Measurements from ENCODE around the gene CHTF8. TPM values are rescaled to one million over a fixed set of nuclear protein-coding genes. Genes with fewer than 3 reads are reported as not detected.

Gene CHTF8
- polyA plus RNA-seq, 1 donor (not counting 4 experiments of a cell fraction or from before 2014, with no cell fraction given): 96.0 TPM

GRCh38 chr16:69116256-69116875, 16.0 kb downstream of the CHTF8 start:
- no peak overlapping the region for H2AFZ ChIP-seq (ENCODE audit: control insufficient read depth, low read length)
- no peak overlapping the region for H3K4me2 ChIP-seq (ENCODE audit: control insufficient read depth, extremely low read depth, insufficient read depth, low read depth, low read length)
- no peak overlapping the region for H3K9ac ChIP-seq (ENCODE audit: control insufficient read depth, extremely low read depth, insufficient read depth, low read length)
- no peaks in the 10 kb centered on the region for H3K9me3 ChIP-seq (ENCODE audit: control insufficient read depth, low read depth, low read length)
- peaks cover 51 to 57% of the 10 kb centered on the region in 2 experiments for H3K36me3 ChIP-seq (ENCODE audit: control insufficient read depth in 2 of 2, extremely low read depth in 1 of 2, insufficient read depth in 2 of 2, low read length in 2 of 2)
- FAIRE-seq: no peak
- H3K27me3 ChIP-seq (ENCODE audit: control insufficient read depth, extremely low read depth, insufficient read depth, low read length): no peaks in the 10 kb centered on the region
- no peak overlapping the region for H3K27ac ChIP-seq (ENCODE audit: control insufficient read depth, insufficient read depth, low read length)
- peaks cover 3% of the 10 kb centered on the region for H3K9me1 ChIP-seq (ENCODE audit: control insufficient read depth, extremely low read depth, insufficient read depth, low read length)
- no peak for DNase-seq (ENCODE audit: low read depth, low spot score)
- TF ChIP-seq EZH2 (IDR thresholded peaks at IDR 0.05; ENCODE audit: low read length): no peak
- TF ChIP-seq, protein P1, sequence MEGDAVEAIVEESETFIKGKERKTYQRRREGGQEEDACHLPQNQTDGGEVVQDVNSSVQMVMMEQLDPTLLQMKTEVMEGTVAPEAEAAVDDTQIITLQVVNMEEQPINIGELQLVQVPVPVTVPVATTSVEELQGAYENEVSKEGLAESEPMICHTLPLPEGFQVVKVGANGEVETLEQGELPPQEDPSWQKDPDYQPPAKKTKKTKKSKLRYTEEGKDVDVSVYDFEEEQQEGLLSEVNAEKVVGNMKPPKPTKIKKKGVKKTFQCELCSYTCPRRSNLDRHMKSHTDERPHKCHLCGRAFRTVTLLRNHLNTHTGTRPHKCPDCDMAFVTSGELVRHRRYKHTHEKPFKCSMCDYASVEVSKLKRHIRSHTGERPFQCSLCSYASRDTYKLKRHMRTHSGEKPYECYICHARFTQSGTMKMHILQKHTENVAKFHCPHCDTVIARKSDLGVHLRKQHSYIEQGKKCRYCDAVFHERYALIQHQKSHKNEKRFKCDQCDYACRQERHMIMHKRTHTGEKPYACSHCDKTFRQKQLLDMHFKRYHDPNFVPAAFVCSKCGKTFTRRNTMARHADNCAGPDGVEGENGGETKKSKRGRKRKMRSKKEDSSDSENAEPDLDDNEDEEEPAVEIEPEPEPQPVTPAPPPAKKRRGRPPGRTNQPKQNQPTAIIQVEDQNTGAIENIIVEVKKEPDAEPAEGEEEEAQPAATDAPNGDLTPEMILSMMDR (optimal IDR thresholded peaks at IDR 0.05 in 1 of 3, IDR thresholded peaks at IDR 0.05 in 1 of 3, conservative IDR thresholded peaks at IDR 0.05 in 1 of 3; ENCODE audit: extremely low read depth in 1 of 3, insufficient read depth in 2 of 3, low read length in 3 of 3): no peak
- no peak overlapping the region for H3K4me3 ChIP-seq (ENCODE audit: control insufficient read depth in 2 of 3, extremely low read depth in 1 of 3, insufficient read depth in 2 of 3, low read depth in 1 of 3, low read length in 3 of 3)
- H3K79me2 ChIP-seq (ENCODE audit: control insufficient read depth, insufficient read depth, low read length): peaks cover 32% of the 10 kb centered on the region
- peaks cover 40% of the 10 kb centered on the region for H4K20me1 ChIP-seq (ENCODE audit: control insufficient read depth, extremely low read depth, insufficient read depth, low read length)
- dilution Hi-C loops (cut with MboI; ENCODE audit: extremely low pct_ligation_motif_present, low sequenced_read_pairs): no loop called here
- H3K4me1 ChIP-seq (ENCODE audit: control insufficient read depth, extremely low read depth, insufficient read depth, low read length): peaks cover 8% of the 10 kb centered on the region

DNA sequence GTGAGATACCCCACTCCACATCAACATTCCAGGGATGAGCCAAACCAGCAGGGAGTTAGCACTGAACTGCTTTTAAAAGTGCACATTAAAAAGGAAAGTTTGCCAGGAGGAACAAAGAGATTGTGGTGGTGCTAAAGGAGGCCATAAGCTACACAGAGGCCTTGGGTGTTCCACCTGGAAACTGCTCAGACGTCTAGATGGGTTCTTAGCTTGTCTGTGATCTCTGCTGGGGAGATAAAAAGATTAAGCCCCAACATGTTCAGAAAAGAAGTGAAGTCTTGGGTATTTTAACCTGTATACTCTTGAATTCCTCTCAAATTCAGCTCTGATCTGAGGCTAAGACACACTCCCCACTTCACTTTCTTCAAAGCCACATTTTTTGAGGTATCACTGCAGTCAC, 16.6 kb downstream of the CHTF8 start:
- no peak for TF ChIP-seq EZH2 (IDR thresholded peaks at IDR 0.05; ENCODE audit: low read length)
- TF ChIP-seq, protein P1 (optimal IDR thresholded peaks at IDR 0.05 in 1 of 3, IDR thresholded peaks at IDR 0.05 in 1 of 3, conservative IDR thresholded peaks at IDR 0.05 in 1 of 3; ENCODE audit: extremely low read depth in 1 of 3, insufficient read depth in 2 of 3, low read length in 3 of 3): no peak
- Histone ChIP-seq H3K27me3 (ENCODE audit: control insufficient read depth, extremely low read depth, insufficient read depth, low read length) (no peaks in the 10 kb centered on the region), H3K9me3 (ENCODE audit: control insufficient read depth, low read depth, low read length) (no peaks in the 10 kb centered on the region), H4K20me1 (ENCODE audit: control insufficient read depth, extremely low read depth, insufficient read depth, low read length) (peaks cover 43% of the 10 kb centered on the region), H3K4me1 (ENCODE audit: control insufficient read depth, extremely low read depth, insufficient read depth, low read length) (peaks cover 10% of the 10 kb centered on the region), H3K27ac (ENCODE audit: control insufficient read depth, insufficient read depth, low read length) (no peak overlapping the region), H3K4me2 (ENCODE audit: control insufficient read depth, extremely low read depth, insufficient read depth, low read depth, low read length) (no peak overlapping the region), H2AFZ (ENCODE audit: control insufficient read depth, low read length) (no peak overlapping the region), H3K4me3 (ENCODE audit: control insufficient read depth in 2 of 3, extremely low read depth in 1 of 3, insufficient read depth in 2 of 3, low read depth in 1 of 3, low read length in 3 of 3) (no peak overlapping the region), H3K79me2 (ENCODE audit: control insufficient read depth, insufficient read depth, low read length) (peaks cover 35% of the 10 kb centered on the region), H3K9me1 (ENCODE audit: control insufficient read depth, extremely low read depth, insufficient read depth, low read length) (peaks cover 3% of the 10 kb centered on the region), H3K9ac (ENCODE audit: control insufficient read depth, extremely low read depth, insufficient read depth, low read length) (no peak overlapping the region), H3K36me3 (ENCODE audit: control insufficient read depth in 2 of 2, extremely low read depth in 1 of 2, insufficient read depth in 2 of 2, low read length in 2 of 2) (peaks cover 53 to 61% of the 10 kb centered on the region in 2 experiments)
- dilution Hi-C loops (cut with MboI; ENCODE audit: extremely low pct_ligation_motif_present, low sequenced_read_pairs): no loop called here
- DNase-seq (ENCODE audit: low read depth, low spot score): no peak
- FAIRE-seq: no peak

Data from keratinocyte (primary cell).